ENCODE results near the gene PDZD2. TPM values are rescaled to one million over a fixed set of nuclear protein-coding genes. Genes with fewer than 3 reads are reported as not detected.

Gene PDZD2
- total and polyA plus RNA-seq, 12 donors = 2.2 to 10.3 (median 5.0) TPM

- no peak for DNase-seq
- Histone ChIP-seq H3K4me3 (no peak overlapping the region), H3K36me3 (replicated peaks in 1 of 2) (no peaks in the 10 kb centered on the region), H3K4me1 (replicated peaks in 1 of 2) (no peaks in the 10 kb centered on the region), H3K27me3 (no peaks in the 10 kb centered on the region), H3K27ac (no peak overlapping the region), H3K9me3 (replicated peaks in 1 of 3) (no peaks in the 10 kb centered on the region)
- 75 to 95% (median 78%) methylated on average over 2 to 3 of the region's 3 CpGs for WGBS, 4 donors
- intact Hi-C loops (cut with DNase I) = no loop called here
- TF ChIP-seq CTCF (IDR thresholded peaks at IDR 0.05) = no peak
- TF ChIP-seq POLR2A (IDR thresholded peaks at IDR 0.05) = no peak
Observed at GRCh38 chr5:31786090-31786631, 147.2 kb downstream of the PDZD2 start.

GRCh38 chr5:31794009-31794408 is 155.1 kb downstream of the PDZD2 start:
- no peak for DNase-seq
- no peak for TF ChIP-seq CTCF (IDR thresholded peaks at IDR 0.05)
- no peak for TF ChIP-seq POLR2A (IDR thresholded peaks at IDR 0.05)
- no peaks in the 10 kb centered on the region for H3K36me3 ChIP-seq (replicated peaks in 1 of 2)
- H3K9me3 ChIP-seq (replicated peaks in 1 of 3) = no peaks in the 10 kb centered on the region
- 76 to 90% (median 84%) methylated on average over 2 of the region's 2 CpGs for WGBS, 4 donors
- no peaks in the 10 kb centered on the region for H3K27me3 ChIP-seq
- no peaks in the 10 kb centered on the region for H3K4me1 ChIP-seq (replicated peaks in 1 of 2)
- intact Hi-C loops (cut with DNase I) = no loop called here
- H3K27ac ChIP-seq = no peak overlapping the region
- no peak overlapping the region for H3K4me3 ChIP-seq

- TF ChIP-seq CTCF (IDR thresholded peaks at IDR 0.05) = no peak
- no peak for TF ChIP-seq POLR2A (IDR thresholded peaks at IDR 0.05)
- Histone ChIP-seq H3K27ac (no peak overlapping the region), H3K36me3 (replicated peaks in 1 of 2) (no peaks in the 10 kb centered on the region), H3K9me3 (replicated peaks in 1 of 3) (no peaks in the 10 kb centered on the region), H3K27me3 (no peaks in the 10 kb centered on the region), H3K4me1 (replicated peaks in 1 of 2) (no peaks in the 10 kb centered on the region), H3K4me3 (no peak overlapping the region)
- 86 to 91% (median 88%) methylated on average over 5 of the region's 5 CpGs for WGBS, 4 donors
- no peak for DNase-seq
- intact Hi-C loops (cut with DNase I) = no loop called here
Observed at GRCh38 chr5:31798168-31798567, 159.2 kb downstream of the PDZD2 start.

- intact Hi-C loops (cut with DNase I) = no loop called here
- no peaks in the 10 kb centered on the region for H3K9me3 ChIP-seq (replicated peaks in 1 of 3)
- TF ChIP-seq CTCF (IDR thresholded peaks at IDR 0.05) (no peak), POLR2A (IDR thresholded peaks at IDR 0.05) (no peak)
- DNase-seq = no peak
- no peak overlapping the region for H3K4me3 ChIP-seq
- H3K27me3 ChIP-seq = no peaks in the 10 kb centered on the region
- H3K4me1 ChIP-seq (replicated peaks in 1 of 2) = no peaks in the 10 kb centered on the region
- no peak overlapping the region for H3K27ac ChIP-seq
- 88 to 100% (median 93%) methylated on average over 1 of the region's 1 CpG for WGBS, 4 donors
- no peaks in the 10 kb centered on the region for H3K36me3 ChIP-seq (replicated peaks in 1 of 2)
Observed at GRCh38 chr5:31800351-31800750, 161.4 kb downstream of the PDZD2 start.
